ENCODE data around the gene PMM2. TPM values are rescaled to one million over a fixed set of nuclear protein-coding genes. Genes with fewer than 3 reads are reported as not detected.

The PMM2 gene
- total and polyA plus RNA-seq, 3 experiments from 2014 or later, result 31.2 to 63.3 (median 58.9) TPM

- Histone ChIP-seq H3K27me3 (ENCODE audit: insufficient read depth, low read length, poor library complexity, severe bottlenecking) (no peaks in the 10 kb centered on the region), H3K4me1 (ENCODE audit: insufficient read depth, low read length) (no peaks in the 10 kb centered on the region), H3K27ac (ENCODE audit: low read depth, low read length) (no peak overlapping the region), H3K36me3 (ENCODE audit: insufficient read depth, low read length) (no peaks in the 10 kb centered on the region), H3K9me3 (ENCODE audit: low read length) (no peaks in the 10 kb centered on the region), H3K4me3 (ENCODE audit: low read length) (no peak overlapping the region)
- POLR2A ChIA-PET, result interaction anchor here (1.3 kb wide), 1 partner anchor 13 kb away, joined by 4 read pairs; the partner anchor contains the start of gene CARHSP1
- Mint-ChIP-seq H3K36me3 (peaks cover 0 to 66% (median 7%) of the 10 kb centered on the region in 3 donors), H3K4me3 (no peak overlapping the region), H3K4me1 (peaks cover 13 to 41% (median 27%) of the 10 kb centered on the region in 3 donors), H3K9me3 (no peaks in the 10 kb centered on the region), H3K27me3 (no peaks in the 10 kb centered on the region), H3K27ac (peak overlapping the region in 6 of 8 donors; percentile 17 to 85 (median 62))
- no peak for DNase-seq
- CTCF ChIA-PET, result interaction anchor here (1.4 kb wide), 2 partner anchors 13 to 24 kb away, joined by 3 to 5 read pairs; partner anchors contain the start of gene CARHSP1
Observed at GRCh38 chr16:8855972-8856371, 58.3 kb downstream of the PMM2 start.

GRCh38 chr16:8858994-8859912, 61.6 kb downstream of the PMM2 start:
- Histone ChIP-seq H3K4me1 (ENCODE audit: insufficient read depth, low read length) (peaks cover 4% of the 10 kb centered on the region), H3K36me3 (ENCODE audit: insufficient read depth, low read length) (peaks cover 4% of the 10 kb centered on the region), H3K27ac (ENCODE audit: low read depth, low read length) (no peak overlapping the region), H3K27me3 (ENCODE audit: insufficient read depth, low read length, poor library complexity, severe bottlenecking) (no peaks in the 10 kb centered on the region), H3K9me3 (ENCODE audit: low read length) (no peaks in the 10 kb centered on the region), H3K4me3 (ENCODE audit: low read length) (no peak overlapping the region)
- no peak for DNase-seq
- Mint-ChIP-seq H3K27me3 (no peaks in the 10 kb centered on the region), H3K27ac (peak overlapping the region in 3 of 8 donors; percentile 3 to 50 (median 46)), H3K4me1 (peaks cover 23 to 44% (median 28%) of the 10 kb centered on the region in 3 donors), H3K36me3 (peaks cover 0 to 47% (median 7%) of the 10 kb centered on the region in 3 donors), H3K9me3 (no peaks in the 10 kb centered on the region), H3K4me3 (no peak overlapping the region)
- POLR2A ChIA-PET, result no interaction called here
- CTCF ChIA-PET, result interaction anchor here (1.3 to 1.6 kb wide), 3 partner anchors 9 to 21 kb away, joined by 4 to 9 read pairs (median 4); partner anchors contain the start of gene CARHSP1

- Histone ChIP-seq H3K4me1 (ENCODE audit: insufficient read depth, low read length) (peaks cover 9% of the 10 kb centered on the region), H3K27me3 (ENCODE audit: insufficient read depth, low read length, poor library complexity, severe bottlenecking) (no peaks in the 10 kb centered on the region), H3K27ac (ENCODE audit: low read depth, low read length) (no peak overlapping the region), H3K36me3 (ENCODE audit: insufficient read depth, low read length) (peaks cover 5% of the 10 kb centered on the region), H3K9me3 (ENCODE audit: low read length) (no peaks in the 10 kb centered on the region), H3K4me3 (ENCODE audit: low read length) (no peak overlapping the region)
- DNase-seq, result peak in 1 of 5 donors; percentile 11
- ChIA-PET POLR2A (no interaction called here), CTCF (interaction anchor here (1.5 to 1.6 kb wide), 2 partner anchors 8 to 20 kb away, joined by 4 to 9 read pairs; partner anchors contain the start of gene CARHSP1)
- peaks cover 24 to 48% (median 31%) of the 10 kb centered on the region in 3 donors for H3K4me1 Mint-ChIP-seq
- no peak overlapping the region for H3K4me3 Mint-ChIP-seq
- H3K27me3 Mint-ChIP-seq, result no peaks in the 10 kb centered on the region
- no peaks in the 10 kb centered on the region for H3K9me3 Mint-ChIP-seq
- peaks cover 0 to 41% (median 4%) of the 10 kb centered on the region in 3 donors for H3K36me3 Mint-ChIP-seq
- peak overlapping the region in 2 of 8 donors; percentile 39 to 65 for H3K27ac Mint-ChIP-seq
Observed at GRCh38 chr16:8859913-8860881, 62.6 kb downstream of the PMM2 start.

- H3K4me1 Mint-ChIP-seq, result peaks cover 34 to 54% (median 35%) of the 10 kb centered on the region in 3 donors
- peak overlapping the region in 1 of 7 donors; percentile 3 for H3K4me3 Mint-ChIP-seq
- ChIA-PET CTCF (no interaction called here), POLR2A (no interaction called here)
- H3K9me3 ChIP-seq (ENCODE audit: low read length), result no peaks in the 10 kb centered on the region
- H3K36me3 ChIP-seq (ENCODE audit: insufficient read depth, low read length), result peaks cover 5% of the 10 kb centered on the region
- H3K4me1 ChIP-seq (ENCODE audit: insufficient read depth, low read length), result peaks cover 9% of the 10 kb centered on the region
- H3K27ac Mint-ChIP-seq, result peak overlapping the region in 6 of 8 donors; percentile 34 to 85 (median 56)
- no peaks in the 10 kb centered on the region for H3K27me3 Mint-ChIP-seq
- no peaks in the 10 kb centered on the region for H3K9me3 Mint-ChIP-seq
- no peaks in the 10 kb centered on the region for H3K27me3 ChIP-seq (ENCODE audit: insufficient read depth, low read length, poor library complexity, severe bottlenecking)
- H3K27ac ChIP-seq (ENCODE audit: low read depth, low read length), result no peak overlapping the region
- H3K36me3 Mint-ChIP-seq, result peaks cover 0 to 27% (median 4%) of the 10 kb centered on the region in 3 donors
- peak in 1 of 5 donors; percentile 42 for DNase-seq
- no peak overlapping the region for H3K4me3 ChIP-seq (ENCODE audit: low read length)
Observed at GRCh38 chr16:8861563-8862308, 64.1 kb downstream of the PMM2 start.

GRCh38 chr16:8862309-8863130, 64.9 kb downstream of the PMM2 start:
- Mint-ChIP-seq H3K4me3 (peak overlapping the region in 1 of 7 donors; percentile 3), H3K27me3 (no peaks in the 10 kb centered on the region), H3K9me3 (no peaks in the 10 kb centered on the region), H3K36me3 (peaks cover 0 to 23% (median 2%) of the 10 kb centered on the region in 3 donors), H3K27ac (peak overlapping the region in 3 of 8 donors; percentile 34 to 85 (median 47)), H3K4me1 (peaks cover 35 to 56% (median 39%) of the 10 kb centered on the region in 3 donors)
- Histone ChIP-seq H3K36me3 (ENCODE audit: insufficient read depth, low read length) (peaks cover 5% of the 10 kb centered on the region), H3K27ac (ENCODE audit: low read depth, low read length) (no peak overlapping the region), H3K4me3 (ENCODE audit: low read length) (no peak overlapping the region), H3K9me3 (ENCODE audit: low read length) (no peaks in the 10 kb centered on the region), H3K27me3 (ENCODE audit: insufficient read depth, low read length, poor library complexity, severe bottlenecking) (no peaks in the 10 kb centered on the region), H3K4me1 (ENCODE audit: insufficient read depth, low read length) (peaks cover 16% of the 10 kb centered on the region)
- DNase-seq, result no peak
- POLR2A ChIA-PET, result no interaction called here
- CTCF ChIA-PET, result interaction anchor here (0.6 to 1.1 kb wide), 2 partner anchors 12 to 162 kb away, joined by 4 to 5 read pairs; no protein-coding TSS in a partner anchor

GRCh38 chr16:8863594-8864424, 66.2 kb downstream of the PMM2 start:
- H3K9me3 ChIP-seq (ENCODE audit: low read length), result no peaks in the 10 kb centered on the region
- peak overlapping the region; percentile 1 for H3K27ac ChIP-seq (ENCODE audit: low read depth, low read length)
- Mint-ChIP-seq H3K4me1 (peaks cover 37 to 57% (median 44%) of the 10 kb centered on the region in 3 donors), H3K9me3 (no peaks in the 10 kb centered on the region), H3K36me3 (peaks cover 0 to 21% (median 0%) of the 10 kb centered on the region in 3 donors), H3K27ac (peak overlapping the region in 6 of 8 donors; percentile 41 to 80 (median 56)), H3K4me3 (peak overlapping the region in 4 of 7 donors; percentile 10 to 61 (median 32)), H3K27me3 (no peaks in the 10 kb centered on the region)
- CTCF ChIA-PET, result interaction anchor here (0.7 to 1.1 kb wide), 3 partner anchors 14 to 145 kb away, joined by 3 to 5 read pairs (median 4); no protein-coding TSS in a partner anchor
- no peaks in the 10 kb centered on the region for H3K27me3 ChIP-seq (ENCODE audit: insufficient read depth, low read length, poor library complexity, severe bottlenecking)
- no peak overlapping the region for H3K4me3 ChIP-seq (ENCODE audit: low read length)
- POLR2A ChIA-PET, result no interaction called here
- peaks cover 5% of the 10 kb centered on the region for H3K36me3 ChIP-seq (ENCODE audit: insufficient read depth, low read length)
- no peak for DNase-seq
- peaks cover 21% of the 10 kb centered on the region for H3K4me1 ChIP-seq (ENCODE audit: insufficient read depth, low read length)
